HEK293T (cell line): ENCODE measurements around the gene ZNF57.

ENCODE experiments used
- ARNT ChIP-seq: fragments of 450-650 bp; IDR thresholded peaks from 2 replicates; pipeline ENCODE4 v1.6.1; 2017; ENCODE audit warnings: mild to moderate bottlenecking
- FOXA1 ChIP-seq: fragments of 450-650 bp; IDR thresholded peaks from 2 replicates; pipeline ENCODE4 v1.6.1; 2016; ENCODE audit warnings: mild to moderate bottlenecking
- SP1 ChIP-seq: fragments of 450-650 bp; IDR thresholded peaks from 2 replicates; pipeline ENCODE4 v1.6.1; 2017
- SUZ12 ChIP-seq: fragments of 450-650 bp; IDR thresholded peaks from 2 replicates; pipeline ENCODE4 v1.6.1; 2016; ENCODE audit warnings: mild to moderate bottlenecking
- ZNF384 ChIP-seq: fragments of 450-650 bp; IDR thresholded peaks from 2 replicates; pipeline ENCODE4 v1.6.1; 2016

DNA sequence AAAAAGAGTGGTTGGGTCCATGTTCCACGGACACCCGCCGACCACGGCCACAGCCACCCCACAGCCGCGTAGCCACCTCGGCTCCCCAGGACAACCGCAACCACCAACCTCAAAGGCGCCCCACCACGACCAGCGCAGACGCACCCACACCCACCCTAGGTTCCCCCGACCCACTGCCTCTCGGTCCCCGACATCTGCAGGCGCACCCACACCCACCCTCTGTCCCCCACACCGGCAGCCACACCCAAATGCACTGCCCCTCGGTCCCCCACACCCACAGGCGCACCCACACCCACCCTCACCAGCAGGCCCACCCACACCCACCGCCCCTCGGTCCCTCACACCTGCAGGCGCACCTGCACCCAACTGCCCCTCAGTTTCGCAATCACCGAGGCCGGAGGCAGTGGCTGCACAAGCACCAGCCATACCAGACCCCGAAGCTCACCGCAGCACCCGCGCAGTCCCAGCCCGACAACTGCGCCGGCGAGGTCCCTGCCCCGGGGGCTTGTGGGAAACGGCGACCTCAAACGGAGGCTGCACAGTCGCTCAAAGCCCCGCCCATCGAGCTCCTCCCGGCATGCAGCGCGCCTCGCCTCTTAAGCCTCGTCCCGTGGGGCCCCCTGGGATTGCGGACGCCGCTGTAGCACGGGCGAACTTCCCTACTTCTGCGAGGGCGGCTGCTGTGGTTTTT, 25.8 kb downstream of the ZNF57 start:
- TF ChIP-seq SP1 (no peak), ZNF384 (no peak), SUZ12 (no peak), ARNT (no peak), FOXA1 (no peak)
